Kidney (tissue), 14 donors: ENCODE measurements around the gene TMEM131. TPM values are rescaled to one million over a fixed set of nuclear protein-coding genes. Genes with fewer than 3 reads are reported as not detected.

Source experiments
- DNase-seq, 5 donors: peaks; one replicate each; pipeline ENCODE4 v3.0.0-alpha.2; 2013 to 2020
- FAIRE-seq: peaks from 2 replicates; lab custom pipeline; 2012; peaks lifted over from hg19 to GRCh38; lab: Jason Lieb, UNC
- H3K27ac ChIP-seq, 2 donors: one replicate each; pipeline ENCODE4 v1.7.0; 2013; ENCODE audit warnings: low read depth in 2 of 2, low read length in 2 of 2, inconsistent platforms in 1 of 2
- H3K27me3 ChIP-seq: one replicate; pipeline ENCODE4 v1.7.1; 2013; ENCODE audit warnings: low read length, inconsistent platforms; ENCODE audit not compliant: control insufficient read depth, insufficient read depth
- H3K36me3 ChIP-seq, 3 donors: one replicate each; pipeline versions ENCODE4 v1.7.0 to v1.7.1; 2013; ENCODE audit warnings: low read length in 3 of 3, control low read depth in 1 of 3, inconsistent platforms in 1 of 3; ENCODE audit not compliant: insufficient read depth in 3 of 3, control insufficient read depth in 2 of 3
- H3K4me1 ChIP-seq, 3 donors: one replicate each; pipeline versions ENCODE4 v1.7.0 to v1.7.1; 2013; ENCODE audit warnings: low read length in 3 of 3, inconsistent platforms in 1 of 3, low read depth in 1 of 3; ENCODE audit not compliant: control insufficient read depth in 2 of 3, insufficient read depth in 2 of 3
- H3K4me3 ChIP-seq, 3 donors: one replicate each; pipeline versions ENCODE4 v1.7.0 to v1.8.1; 2013; ENCODE audit warnings: low read length in 3 of 3, control low read depth in 1 of 3, inconsistent platforms in 1 of 3
- H3K9ac ChIP-seq, 3 donors: one replicate each; pipeline versions ENCODE4 v1.7.0 to v1.7.1; 2013; ENCODE audit warnings: low read length in 3 of 3, control low read depth in 1 of 3, inconsistent platforms in 1 of 3
- H3K9me3 ChIP-seq, 3 donors: one replicate each; pipeline versions ENCODE4 v1.7.0 to v1.7.1; 2013; ENCODE audit warnings: low read length in 3 of 3, control low read depth in 1 of 3, inconsistent platforms in 1 of 3; ENCODE audit not compliant: control insufficient read depth in 2 of 3, insufficient read depth in 1 of 3
- intact Hi-C: fragments of 100-400 bp; cut with DNase I; formaldehyde crosslinking; loops from one replicate; pipeline ENCODE4 v1.11.1; 2022
- polyA plus RNA-seq: library from polyadenylated mRNA; stranded (reverse); fragments of 350-450 nt; fragmentation: Illumina TruSeq; extraction: RNeasy Lipid Tissue Mini Kit (QIAGEN cat#74804); gene quantifications from one replicate; pipeline ENCODE4 v1.2.3, GENCODE V29; 2014; ENCODE audit warnings: low read depth, low replicate concordance; ENCODE audit not compliant: insufficient read depth
- total RNA-seq: library from RNA; stranded (reverse); fragmentation: NEBNext Ultra II Directional; extraction: Animal tissue kit (Norgen Biotek cat#: 25700); gene quantifications from one replicate; pipeline ENCODE4 v1.2.1, GENCODE V29; 2021
- TF ChIP-seq, protein P1 (sequence below): IDR thresholded peaks from 3 replicates; pipeline ENCODE4 v1.5.1; 2012; ENCODE audit warnings: mild to moderate bottlenecking, moderate library complexity, borderline replicate concordance; ENCODE audit not compliant: insufficient read depth; ENCODE audit errors: extremely low read depth
- donor health status: control.
- donor health status: control.
- donor health status: control.
- donor health status: control.
- donor health status: control.
- donor health status: DM: yes; HTN: yes; CAD: no.
- donor health status: Normal renal cell carcinoma (clear cell type).

Gene TMEM131
- total and polyA plus RNA-seq, 2 donors from 2014 or later: 8.0 to 38.4 TPM

DNA sequence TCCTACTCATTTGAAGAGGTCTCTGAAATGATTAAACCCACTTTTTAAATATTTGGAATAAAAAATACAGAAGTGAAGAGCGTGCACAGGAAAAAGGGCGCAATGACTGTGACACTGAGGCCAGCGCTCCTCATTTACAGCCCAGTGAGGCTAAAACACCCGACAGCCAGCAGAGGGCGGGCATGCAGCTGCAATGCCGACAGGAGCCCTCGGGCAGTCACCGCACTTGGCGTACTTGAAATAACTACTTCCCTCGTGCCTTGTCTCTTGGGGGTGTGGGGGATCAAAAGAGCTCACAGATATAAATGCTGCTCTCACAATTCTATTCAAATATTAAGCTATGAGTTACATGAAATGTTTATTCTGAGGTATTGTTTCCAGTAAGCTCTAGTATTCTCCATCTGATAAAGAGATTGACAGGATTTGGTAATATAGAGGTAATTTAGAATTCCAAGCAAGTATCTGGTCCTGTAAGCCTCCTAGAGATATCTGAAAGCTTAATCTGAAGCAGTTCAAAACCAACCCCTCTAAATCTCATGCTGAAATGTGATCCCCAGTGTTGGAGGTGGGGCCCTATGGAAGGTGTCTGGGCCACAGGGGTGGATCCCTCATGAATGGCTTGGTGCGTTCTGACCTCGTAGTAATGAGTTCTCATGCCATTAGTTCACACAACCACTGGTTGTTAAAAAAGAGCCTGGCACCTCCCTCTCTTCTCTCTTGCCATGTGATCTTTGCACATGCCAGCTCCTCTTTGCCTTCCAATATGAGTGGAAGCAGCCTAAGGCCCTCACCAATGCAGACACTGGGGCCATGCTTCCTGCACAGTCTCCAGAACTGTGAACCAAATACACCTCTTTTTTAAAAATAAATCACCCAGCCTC is 188.8 kb downstream of the TMEM131 start:
- no peaks in the 10 kb centered on the region for H3K4me1 ChIP-seq
- H3K27ac ChIP-seq: no peak overlapping the region
- H3K4me3 ChIP-seq: no peak overlapping the region
- FAIRE-seq: peak; percentile 54
- no peak overlapping the region for H3K9ac ChIP-seq
- H3K9me3 ChIP-seq: no peaks in the 10 kb centered on the region
- intact Hi-C loops: loop anchor here (10.0 kb wide), 1 partner anchor 578 kb away; no protein-coding TSS in a partner anchor
- TF ChIP-seq, protein P1, sequence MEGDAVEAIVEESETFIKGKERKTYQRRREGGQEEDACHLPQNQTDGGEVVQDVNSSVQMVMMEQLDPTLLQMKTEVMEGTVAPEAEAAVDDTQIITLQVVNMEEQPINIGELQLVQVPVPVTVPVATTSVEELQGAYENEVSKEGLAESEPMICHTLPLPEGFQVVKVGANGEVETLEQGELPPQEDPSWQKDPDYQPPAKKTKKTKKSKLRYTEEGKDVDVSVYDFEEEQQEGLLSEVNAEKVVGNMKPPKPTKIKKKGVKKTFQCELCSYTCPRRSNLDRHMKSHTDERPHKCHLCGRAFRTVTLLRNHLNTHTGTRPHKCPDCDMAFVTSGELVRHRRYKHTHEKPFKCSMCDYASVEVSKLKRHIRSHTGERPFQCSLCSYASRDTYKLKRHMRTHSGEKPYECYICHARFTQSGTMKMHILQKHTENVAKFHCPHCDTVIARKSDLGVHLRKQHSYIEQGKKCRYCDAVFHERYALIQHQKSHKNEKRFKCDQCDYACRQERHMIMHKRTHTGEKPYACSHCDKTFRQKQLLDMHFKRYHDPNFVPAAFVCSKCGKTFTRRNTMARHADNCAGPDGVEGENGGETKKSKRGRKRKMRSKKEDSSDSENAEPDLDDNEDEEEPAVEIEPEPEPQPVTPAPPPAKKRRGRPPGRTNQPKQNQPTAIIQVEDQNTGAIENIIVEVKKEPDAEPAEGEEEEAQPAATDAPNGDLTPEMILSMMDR: peak; percentile 96
- DNase-seq: peak; percentile 74 to 92 (median 84)
- H3K27me3 ChIP-seq: no peaks in the 10 kb centered on the region
- peaks cover 3 to 20% (median 14%) of the 10 kb centered on the region in 3 donors for H3K36me3 ChIP-seq

DNA sequence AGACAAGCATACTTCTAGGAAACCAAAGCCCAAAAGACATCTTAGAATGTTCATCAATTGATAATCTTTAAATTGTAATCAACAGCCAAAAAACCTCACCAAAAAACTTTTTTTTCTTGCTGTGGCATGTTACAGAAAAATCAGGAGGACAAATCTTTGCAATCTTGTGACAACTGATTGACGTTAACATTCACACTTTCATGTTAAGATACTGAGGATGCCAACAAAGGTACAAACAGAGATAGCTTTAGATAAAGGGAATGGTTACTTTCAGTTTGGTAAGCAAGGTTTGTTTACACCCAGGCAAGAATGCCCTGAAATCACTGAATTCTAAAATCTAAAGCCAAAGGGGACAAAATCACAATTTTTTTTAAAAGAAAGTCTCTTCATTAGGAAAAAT is 190.0 kb downstream of the TMEM131 start:
- H3K36me3 ChIP-seq: peaks cover 0 to 14% (median 10%) of the 10 kb centered on the region in 3 donors
- H3K27ac ChIP-seq: no peak overlapping the region
- H3K9me3 ChIP-seq: no peaks in the 10 kb centered on the region
- no peaks in the 10 kb centered on the region for H3K4me1 ChIP-seq
- no peaks in the 10 kb centered on the region for H3K27me3 ChIP-seq
- TF ChIP-seq, protein P1: no peak
- no peak overlapping the region for H3K9ac ChIP-seq
- FAIRE-seq: no peak
- no peak overlapping the region for H3K4me3 ChIP-seq
- intact Hi-C loops: loop anchor here (10.0 kb wide), 1 partner anchor 579 kb away; no protein-coding TSS in a partner anchor
- no peak for DNase-seq

DNA sequence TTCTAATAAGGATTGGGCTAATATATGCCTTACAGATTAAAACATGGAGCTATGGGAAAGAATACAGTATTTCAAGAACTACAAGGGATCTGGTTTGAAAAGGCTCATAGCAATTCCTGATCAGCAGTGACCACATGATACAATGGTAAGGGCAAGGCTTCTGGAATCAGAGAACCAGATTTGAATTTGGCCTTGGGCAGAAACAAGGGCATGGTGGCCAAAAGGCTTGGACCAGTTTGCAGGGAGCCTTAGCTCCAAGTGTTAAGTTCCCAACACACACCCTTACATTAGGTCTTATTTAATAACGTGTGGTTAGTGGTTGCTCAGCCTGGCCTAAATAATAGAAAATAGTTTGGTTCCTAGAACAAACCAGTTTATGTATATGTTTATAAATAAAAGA is 194.7 kb downstream of the TMEM131 start:
- H3K4me3 ChIP-seq: no peak overlapping the region
- H3K27me3 ChIP-seq: no peaks in the 10 kb centered on the region
- DNase-seq (no peak), FAIRE-seq (no peak)
- H3K4me1 ChIP-seq: no peaks in the 10 kb centered on the region
- TF ChIP-seq, protein P1: no peak
- H3K9ac ChIP-seq: no peak overlapping the region
- H3K9me3 ChIP-seq: no peaks in the 10 kb centered on the region
- no peak overlapping the region for H3K27ac ChIP-seq
- H3K36me3 ChIP-seq: peaks cover 0 to 16% (median 14%) of the 10 kb centered on the region in 3 donors
- intact Hi-C loops: loop anchor here (10.0 kb wide), 1 partner anchor 584 kb away; no protein-coding TSS in a partner anchor
